SK-N-MC (cell line): Measurements from ENCODE around the gene INCENP.

Experiments
- DNase-seq: peaks from one replicate; pipeline ENCODE4 v3.0.0-alpha.2; 2011; ENCODE audit warnings: low read depth, low spot score
- H3K27ac ChIP-seq: fragments of 200-600 bp; sonication (generic); 2 replicates; pipeline ENCODE4 v1.5.1; 2016; ENCODE audit warnings: mixed run types
- H3K36me3 ChIP-seq: fragments of 200-600 bp; sonication (generic); 2 replicates; pipeline ENCODE4 v1.6.1; 2017; ENCODE audit warnings: antibody characterized with exemption, low read length, mixed read lengths; ENCODE audit not compliant: insufficient read depth
- H3K4me3 ChIP-seq: fragments of 200-600 bp; sonication (generic); 2 replicates; pipeline ENCODE4 v1.5.1; 2016
- H3K9ac ChIP-seq: fragments of 200-600 bp; sonication (generic); 2 replicates; pipeline ENCODE4 v1.8.0; 2017; ENCODE audit warnings: mixed run types, mixed read lengths; ENCODE audit not compliant: insufficient read length
- H3K9me3 ChIP-seq: fragments of 200-600 bp; sonication (generic); 2 replicates; pipeline ENCODE4 v1.6.1; 2017; ENCODE audit warnings: low read depth, mild to moderate bottlenecking, antibody characterized with exemption, low read length, moderate library complexity, mixed read lengths
- EZH2 ChIP-seq: fragments of 200-600 bp; sonication (generic); IDR thresholded peaks from one replicate; pipeline ENCODE4 v1.6.1; 2017; ENCODE audit warnings: antibody characterized with exemption
- FOXP2 ChIP-seq: optimal IDR thresholded peaks from 2 replicates; pipeline ENCODE3; 2011; ENCODE audit warnings: mild to moderate bottlenecking, moderate library complexity; ENCODE audit not compliant: insufficient read depth; ENCODE audit errors: extremely low read length, control extremely low read depth
- POLR2AphosphoS5 ChIP-seq: IDR thresholded peaks from 2 replicates; pipeline ENCODE4 v1.6.1; 2012; ENCODE audit warnings: mild to moderate bottlenecking, low read depth, low read length, borderline replicate concordance

Gene INCENP

DNA sequence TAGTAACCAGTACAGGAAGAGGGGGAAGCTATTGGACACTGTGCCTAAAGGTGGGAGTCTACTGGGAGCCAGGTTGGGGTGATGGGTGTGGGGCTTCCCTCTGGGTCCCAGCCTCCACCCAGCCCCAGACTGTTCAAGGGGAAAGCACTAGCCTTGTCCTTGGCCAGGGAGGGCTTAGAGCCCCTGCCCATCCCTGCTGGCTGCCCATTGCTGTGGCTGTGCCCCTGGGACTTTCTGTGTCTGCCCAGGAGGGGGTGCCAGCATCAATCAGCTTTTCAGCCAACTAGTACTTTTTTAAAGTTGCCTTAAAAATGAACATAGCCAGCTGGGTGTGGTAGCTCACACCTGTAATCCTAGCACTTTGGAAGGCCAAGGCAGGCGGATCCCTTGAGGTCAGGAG lies 19.9 kb downstream of the INCENP start:
- TF ChIP-seq FOXP2, result no peak
- no peak for TF ChIP-seq POLR2AphosphoS5
- TF ChIP-seq EZH2, result no peak
- Histone ChIP-seq H3K4me3 (no peak overlapping the region), H3K36me3 (peaks cover 94% of the 10 kb centered on the region), H3K27ac (no peak overlapping the region), H3K9me3 (no peaks in the 10 kb centered on the region), H3K9ac (no peak overlapping the region)
- DNase-seq, result no peak

- DNase-seq, result no peak
- no peak overlapping the region for H3K9ac ChIP-seq
- no peak for TF ChIP-seq POLR2AphosphoS5
- TF ChIP-seq FOXP2, result no peak
- TF ChIP-seq EZH2, result no peak
- no peak overlapping the region for H3K27ac ChIP-seq
- no peaks in the 10 kb centered on the region for H3K9me3 ChIP-seq
- H3K36me3 ChIP-seq, result peaks cover 94% of the 10 kb centered on the region
- no peak overlapping the region for H3K4me3 ChIP-seq
Observed at GRCh38 chr11:62144641-62145255, 20.9 kb downstream of the INCENP start.

GRCh38 chr11:62145261-62145871 lies 21.6 kb downstream of the INCENP start:
- peaks cover 94% of the 10 kb centered on the region for H3K36me3 ChIP-seq
- H3K4me3 ChIP-seq, result no peak overlapping the region
- no peak for DNase-seq

GRCh38 chr11:62146476-62147200 lies 22.8 kb downstream of the INCENP start:
- TF ChIP-seq EZH2 (no peak), FOXP2 (no peak), POLR2AphosphoS5 (no peak)
- no peak overlapping the region for H3K9ac ChIP-seq
- no peak overlapping the region for H3K27ac ChIP-seq
- DNase-seq, result no peak
- H3K4me3 ChIP-seq, result no peak overlapping the region
- no peaks in the 10 kb centered on the region for H3K9me3 ChIP-seq
- peaks cover 92% of the 10 kb centered on the region for H3K36me3 ChIP-seq

More at GRCh38 chr11:62145261-62145871, 21.6 kb downstream of the INCENP start:
- no peak overlapping the region for H3K27ac ChIP-seq
- H3K9ac ChIP-seq, result no peak overlapping the region
- TF ChIP-seq EZH2 (no peak), FOXP2 (no peak), POLR2AphosphoS5 (no peak)
- no peaks in the 10 kb centered on the region for H3K9me3 ChIP-seq

GRCh38 chr11:62147545-62147944 lies 23.7 kb downstream of the INCENP start:
- H3K27ac ChIP-seq, result no peak overlapping the region
- H3K4me3 ChIP-seq, result no peak overlapping the region
- DNase-seq, result no peak
- TF ChIP-seq EZH2 (no peak), POLR2AphosphoS5 (no peak), FOXP2 (no peak)
- H3K36me3 ChIP-seq, result peaks cover 90% of the 10 kb centered on the region
- H3K9ac ChIP-seq, result no peak overlapping the region
- no peaks in the 10 kb centered on the region for H3K9me3 ChIP-seq

DNA sequence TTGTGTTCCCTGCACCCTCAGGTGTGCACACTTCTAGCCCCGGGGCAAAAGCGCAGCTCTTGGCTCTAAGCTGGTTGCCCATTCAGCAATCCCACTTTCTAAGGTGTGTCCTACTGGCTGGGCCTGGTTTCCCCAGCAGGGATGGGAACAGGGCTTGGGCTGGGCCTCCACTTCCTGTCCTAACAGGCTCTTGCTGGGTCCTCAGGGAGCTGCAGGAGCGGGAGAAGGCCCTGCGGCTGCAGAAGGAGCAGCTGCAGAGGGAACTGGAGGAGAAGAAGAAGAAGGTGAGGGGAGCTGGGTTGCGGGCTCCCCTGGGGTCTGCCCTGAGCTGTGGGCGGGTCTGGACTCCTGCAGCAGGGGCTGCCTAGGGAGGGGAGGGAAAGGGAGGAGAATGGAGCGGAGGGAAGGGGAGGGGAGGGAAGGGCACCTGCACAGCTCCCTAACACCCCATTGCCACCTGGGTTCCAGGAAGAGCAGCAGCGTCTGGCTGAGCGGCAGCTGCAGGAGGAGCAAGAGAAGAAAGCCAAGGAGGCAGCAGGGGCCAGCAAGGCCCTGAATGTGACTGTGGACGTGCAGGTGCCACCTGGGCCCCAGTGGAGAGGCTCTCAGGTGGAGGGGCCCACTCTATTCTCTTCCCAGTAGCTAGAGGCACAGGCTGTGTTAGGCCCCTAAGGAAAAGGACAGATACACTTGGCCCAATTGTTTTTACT lies 24.6 kb downstream of the INCENP start:
- Histone ChIP-seq H3K4me3 (no peak overlapping the region), H3K9ac (no peak overlapping the region), H3K27ac (no peak overlapping the region), H3K36me3 (peaks cover 89% of the 10 kb centered on the region), H3K9me3 (no peaks in the 10 kb centered on the region)
- TF ChIP-seq FOXP2 (no peak), POLR2AphosphoS5 (no peak), EZH2 (no peak)
- no peak for DNase-seq

GRCh38 chr11:62149986-62150886 lies 26.4 kb downstream of the INCENP start:
- Histone ChIP-seq H3K27ac (no peak overlapping the region), H3K9ac (no peak overlapping the region), H3K4me3 (no peak overlapping the region), H3K36me3 (peaks cover 77% of the 10 kb centered on the region), H3K9me3 (no peaks in the 10 kb centered on the region)
- DNase-seq, result no peak
- TF ChIP-seq EZH2, result no peak
- TF ChIP-seq POLR2AphosphoS5, result no peak
- no peak for TF ChIP-seq FOXP2
